GM19239 (cell line): Measurements from ENCODE around the gene ELMO1.

Experiments used
- DNase-seq: peaks from one replicate; pipeline ENCODE4 v3.0.0; 2011; ENCODE audit warnings: low spot score; ENCODE audit not compliant: insufficient read length
- FAIRE-seq: peaks from 2 replicates; lab custom pipeline; 2011; peaks lifted over from hg19 to GRCh38; lab: Jason Lieb, UNC

Gene ELMO1

DNA sequence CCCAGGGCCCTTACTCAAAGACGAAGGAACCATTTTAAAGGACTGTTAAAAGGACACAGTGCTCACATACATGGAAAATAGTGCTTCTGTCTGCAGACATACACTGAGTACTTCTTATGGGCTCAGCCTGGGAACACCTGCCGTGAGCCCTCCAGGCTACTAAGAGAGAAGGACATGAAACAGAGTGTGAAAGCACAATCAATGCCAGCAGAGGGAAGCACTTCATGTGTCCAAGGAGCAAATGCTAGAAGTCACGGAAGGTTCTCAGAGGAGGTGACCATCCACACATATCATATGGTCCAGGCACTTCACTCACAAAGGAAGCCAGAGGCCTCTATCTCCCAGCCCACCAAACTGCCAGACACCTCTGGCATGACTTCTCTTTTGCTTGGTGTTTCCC lies 15.5 kb downstream of the ELMO1 start:
- no peak for DNase-seq
- peak; percentile 8 for FAIRE-seq

DNA sequence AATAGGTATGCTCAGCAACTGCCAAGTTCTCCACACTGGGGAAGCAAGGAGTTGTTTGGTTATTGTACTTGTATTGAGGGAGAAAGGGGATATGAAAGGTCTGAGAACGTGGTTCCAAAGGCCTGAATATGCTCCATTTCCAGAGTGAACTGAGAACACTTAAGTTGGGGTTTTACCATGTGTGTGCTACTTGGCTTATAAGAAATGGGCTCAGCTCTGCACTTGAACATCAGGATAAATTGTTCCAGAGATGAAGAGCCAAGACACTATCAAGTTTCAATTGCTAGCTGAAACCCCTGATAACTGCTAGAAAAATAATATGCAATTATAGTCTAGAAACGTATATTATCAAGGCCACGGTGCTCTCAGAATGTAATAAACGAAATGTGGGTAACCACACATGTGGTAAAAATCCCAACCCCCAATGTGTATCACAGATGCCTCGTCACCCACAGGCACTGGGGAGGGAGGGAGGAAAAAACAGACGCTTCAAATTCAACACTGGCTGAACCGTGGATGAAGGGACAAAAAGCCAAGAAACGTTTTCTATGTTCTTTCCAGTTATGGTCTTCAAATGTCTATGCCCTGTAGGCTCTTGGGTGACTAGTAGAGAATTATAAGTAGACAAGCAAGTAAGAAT lies 16.3 kb downstream of the ELMO1 start:
- peak; percentile 35 for FAIRE-seq
- DNase-seq: no peak

DNA sequence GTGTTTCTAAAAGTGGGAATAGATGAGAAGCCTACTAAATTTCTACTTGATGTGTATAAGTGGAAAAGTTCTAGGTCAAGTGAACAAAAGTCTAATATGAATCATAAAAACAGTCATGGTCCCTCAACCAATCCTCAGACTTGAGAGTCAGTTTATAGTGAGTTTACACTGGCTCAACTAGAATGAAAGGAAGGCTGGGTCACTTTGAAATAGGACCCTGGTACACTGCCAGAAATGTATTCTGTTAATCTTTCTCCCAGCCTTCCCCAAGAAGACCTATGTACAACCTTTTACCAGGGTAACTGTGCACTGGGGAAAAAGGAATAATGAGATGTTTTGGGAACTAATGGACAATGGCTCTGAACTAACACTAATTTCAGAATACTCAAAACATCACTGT lies 17.3 kb downstream of the ELMO1 start:
- DNase-seq (no peak), FAIRE-seq (no peak)

DNA sequence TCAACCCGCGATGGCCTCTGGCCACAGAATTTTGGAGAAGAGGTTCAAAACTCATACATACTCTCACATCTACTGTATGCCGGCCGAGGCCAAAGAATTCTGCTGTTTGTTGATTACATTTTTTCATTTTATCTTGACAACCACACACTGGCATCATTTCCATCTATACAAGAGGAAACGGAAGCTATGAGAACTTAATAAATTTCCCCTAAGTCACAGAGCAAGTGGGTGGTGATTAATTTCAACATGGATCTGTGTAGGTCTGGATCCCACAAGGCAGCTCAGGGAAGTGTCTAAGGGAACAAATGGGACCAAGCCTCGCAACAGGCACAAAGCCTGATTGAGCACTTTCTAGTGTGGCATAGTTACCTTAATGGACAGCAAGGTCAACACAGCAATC lies 18.0 kb downstream of the ELMO1 start:
- FAIRE-seq (no peak), DNase-seq (no peak)

DNA sequence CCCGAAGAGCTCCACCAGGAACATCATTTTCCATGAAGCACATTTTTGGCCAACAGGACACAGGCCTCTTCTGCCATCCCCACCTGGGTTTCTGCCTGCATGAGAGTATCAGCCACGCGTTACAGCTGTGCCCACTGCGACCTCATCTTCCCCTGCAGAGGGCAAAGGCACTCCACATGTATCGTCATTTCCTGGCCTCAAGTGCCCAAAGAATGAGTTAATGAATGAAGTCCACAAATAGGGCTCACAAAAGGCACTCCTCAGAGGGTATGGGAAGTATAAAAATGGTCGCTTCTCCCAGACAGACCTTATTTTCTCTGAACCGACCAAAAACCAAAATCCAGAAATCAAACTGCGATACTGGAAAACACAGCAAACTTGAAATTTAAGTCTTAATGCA lies 18.5 kb downstream of the ELMO1 start:
- DNase-seq (no peak), FAIRE-seq (no peak)

DNA sequence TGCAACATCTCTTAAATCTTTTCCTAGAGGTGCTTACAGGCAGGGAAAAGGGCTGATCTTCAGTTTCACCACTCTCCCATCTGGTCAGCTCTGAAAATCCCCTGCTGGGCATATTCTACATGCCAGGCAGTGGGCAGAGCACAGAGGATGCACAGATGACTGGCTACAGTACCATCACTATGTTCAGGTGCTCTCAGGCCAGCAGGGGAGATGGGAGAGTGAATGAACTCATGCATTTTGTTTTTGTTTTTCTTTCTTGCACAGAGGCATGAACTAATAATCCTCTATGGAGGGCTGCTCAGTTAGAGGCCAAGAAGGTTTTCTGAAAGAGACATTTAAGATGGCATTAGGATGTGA lies 19.3 kb downstream of the ELMO1 start:
- FAIRE-seq (no peak), DNase-seq (no peak)

DNA sequence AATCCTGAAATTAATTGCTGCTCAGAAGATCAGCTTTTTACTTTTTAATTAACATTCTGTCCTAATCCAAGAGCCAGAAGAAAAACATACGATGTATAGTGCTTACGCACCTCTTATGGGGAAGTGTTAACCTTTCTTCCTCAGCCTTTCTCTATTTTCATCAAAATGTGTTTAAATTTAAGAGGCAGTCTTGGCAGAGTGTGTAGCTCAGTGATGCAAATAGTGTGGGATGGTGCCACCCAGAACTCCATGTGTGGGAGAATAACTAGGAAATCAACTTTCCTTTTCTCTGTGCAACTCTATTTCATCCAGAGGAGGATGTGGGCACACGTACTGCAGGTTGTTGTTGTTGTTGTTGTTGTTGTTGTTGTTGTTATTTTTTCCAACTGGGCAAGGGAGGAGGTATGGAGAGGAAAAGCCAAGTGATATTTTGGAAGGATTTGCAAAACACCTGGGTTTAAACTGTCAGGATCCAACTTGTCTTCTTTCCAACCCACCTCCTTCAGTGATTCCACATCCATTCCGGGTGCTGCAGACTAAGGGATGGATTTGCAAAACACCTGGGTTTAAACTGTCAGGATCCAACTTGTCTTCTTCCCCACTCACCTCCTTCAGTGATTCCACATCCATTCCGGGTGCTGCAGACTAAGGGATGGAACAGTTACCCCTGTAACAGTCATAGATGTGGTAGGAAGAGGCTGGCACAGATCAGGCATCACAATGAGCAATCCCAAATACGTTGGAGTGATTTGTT lies 19.8 kb downstream of the ELMO1 start:
- no peak for DNase-seq
- no peak for FAIRE-seq

DNA sequence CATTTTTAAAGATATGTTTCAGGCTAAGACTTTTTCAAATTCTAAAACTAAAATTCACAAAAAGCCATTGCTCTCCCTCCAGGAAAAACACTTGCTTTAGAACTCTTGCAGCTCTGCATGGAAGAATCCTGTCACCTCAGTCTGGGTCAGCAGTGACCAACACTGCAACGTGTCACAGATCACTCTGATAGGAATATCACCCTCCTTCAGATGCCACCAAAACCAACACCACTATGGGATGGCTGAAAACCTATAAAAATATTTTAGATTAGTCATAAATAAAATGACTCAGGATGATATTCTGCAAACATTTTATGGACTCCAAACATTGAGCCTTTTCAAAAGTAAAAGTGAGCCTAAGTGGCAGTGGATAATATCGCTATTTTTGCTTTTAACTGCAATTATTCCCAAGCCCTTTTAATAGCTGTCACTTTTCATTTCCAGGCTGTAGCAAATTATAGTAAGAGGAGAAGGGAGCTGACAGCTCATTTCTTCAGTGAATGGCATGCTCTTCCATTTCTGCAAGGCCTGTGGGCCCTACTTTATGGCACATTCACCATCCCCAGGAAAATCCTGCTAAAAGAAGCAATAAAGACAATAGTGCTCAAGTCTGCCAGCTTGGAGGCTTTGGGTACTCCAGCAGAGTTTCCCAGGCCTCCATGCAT lies 21.3 kb downstream of the ELMO1 start:
- FAIRE-seq (no peak), DNase-seq (no peak)

DNA sequence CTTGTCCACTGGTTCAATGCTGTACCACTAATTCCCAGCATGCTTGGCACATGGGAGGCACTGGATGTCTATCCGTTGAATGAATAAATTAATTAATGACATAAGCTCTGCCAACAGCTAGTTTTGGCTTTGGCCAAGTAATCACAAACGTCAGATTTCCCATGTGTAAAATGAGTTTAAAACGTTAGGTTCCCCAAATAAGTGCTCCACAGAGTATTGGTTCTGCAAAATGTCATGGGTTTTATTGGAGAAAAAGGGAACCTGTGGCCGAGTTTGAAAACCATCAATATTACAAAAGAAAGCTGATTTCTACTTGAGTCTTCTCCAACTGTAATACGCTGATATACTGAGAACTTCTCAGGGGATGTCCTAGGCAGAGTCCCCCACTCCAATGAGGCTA lies 23.2 kb downstream of the ELMO1 start:
- no peak for DNase-seq
- no peak for FAIRE-seq

DNA sequence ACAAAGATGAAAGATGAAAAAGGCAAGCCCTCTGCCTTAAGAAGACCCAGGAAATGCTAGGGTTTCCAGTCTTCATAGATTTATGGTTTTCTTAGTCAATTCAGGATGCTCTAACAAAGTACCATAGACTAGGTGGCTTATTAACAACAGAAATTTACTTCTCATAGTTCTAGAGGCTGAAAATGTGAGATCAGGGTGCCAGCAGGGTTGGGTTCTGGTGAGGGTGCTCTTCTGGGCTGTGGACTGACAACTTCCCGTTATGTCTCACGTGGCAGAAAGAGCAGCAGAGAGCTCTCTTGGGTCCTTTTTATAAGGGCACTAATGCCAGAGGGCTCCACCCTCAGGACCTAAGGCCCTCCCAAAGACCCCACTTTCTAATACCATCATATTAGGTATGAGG lies 23.7 kb downstream of the ELMO1 start:
- FAIRE-seq (no peak), DNase-seq (no peak)

DNA sequence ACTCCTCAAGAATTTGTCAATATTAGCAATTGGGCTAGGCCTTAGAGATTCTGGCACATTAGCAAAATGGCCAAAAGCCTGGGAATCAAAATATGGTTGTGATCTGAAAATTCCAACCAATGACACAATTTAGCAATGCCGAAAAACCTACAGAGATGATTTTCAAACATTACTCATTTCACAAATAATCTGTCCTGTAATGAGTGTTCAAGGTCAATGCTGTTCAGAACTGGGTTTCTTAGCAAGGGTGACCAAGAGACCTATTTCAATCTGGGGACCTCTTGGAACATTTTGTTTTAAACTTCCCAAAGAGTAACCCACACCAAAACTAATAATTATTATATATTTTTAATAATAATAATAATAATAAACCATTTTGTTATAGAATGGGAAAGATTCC lies 24.1 kb downstream of the ELMO1 start:
- DNase-seq (no peak), FAIRE-seq (no peak)

DNA sequence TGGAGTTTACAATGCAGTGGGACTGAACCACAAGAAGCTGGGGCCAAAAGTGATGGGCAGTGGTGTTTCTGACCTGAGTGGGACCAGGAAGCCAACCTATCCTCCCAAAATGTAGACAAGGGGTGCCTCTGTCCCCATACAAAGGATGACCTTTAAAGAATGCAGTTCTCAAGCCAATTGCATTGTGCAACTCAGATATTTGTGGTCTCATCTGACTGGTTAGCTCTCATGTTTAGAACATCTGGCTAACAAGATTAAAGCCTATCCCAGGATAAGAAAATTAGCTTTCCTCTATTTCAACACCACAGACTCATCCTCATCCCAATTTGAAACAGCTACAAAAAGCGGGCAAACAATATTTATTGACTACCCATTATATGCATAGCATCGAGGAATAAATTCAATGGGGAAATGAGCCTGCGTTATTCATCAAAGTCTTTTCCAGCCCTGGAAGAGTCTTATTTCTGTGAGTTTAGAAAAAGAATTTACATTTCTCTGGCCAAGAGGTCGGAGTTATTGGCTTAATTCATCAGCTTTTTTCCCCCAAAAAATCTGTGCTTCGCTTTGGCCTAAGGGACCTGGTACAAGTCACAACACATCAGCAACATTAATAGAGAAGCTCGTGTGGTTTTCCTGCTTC lies 26.7 kb downstream of the ELMO1 start:
- DNase-seq: no peak
- FAIRE-seq: no peak

DNA sequence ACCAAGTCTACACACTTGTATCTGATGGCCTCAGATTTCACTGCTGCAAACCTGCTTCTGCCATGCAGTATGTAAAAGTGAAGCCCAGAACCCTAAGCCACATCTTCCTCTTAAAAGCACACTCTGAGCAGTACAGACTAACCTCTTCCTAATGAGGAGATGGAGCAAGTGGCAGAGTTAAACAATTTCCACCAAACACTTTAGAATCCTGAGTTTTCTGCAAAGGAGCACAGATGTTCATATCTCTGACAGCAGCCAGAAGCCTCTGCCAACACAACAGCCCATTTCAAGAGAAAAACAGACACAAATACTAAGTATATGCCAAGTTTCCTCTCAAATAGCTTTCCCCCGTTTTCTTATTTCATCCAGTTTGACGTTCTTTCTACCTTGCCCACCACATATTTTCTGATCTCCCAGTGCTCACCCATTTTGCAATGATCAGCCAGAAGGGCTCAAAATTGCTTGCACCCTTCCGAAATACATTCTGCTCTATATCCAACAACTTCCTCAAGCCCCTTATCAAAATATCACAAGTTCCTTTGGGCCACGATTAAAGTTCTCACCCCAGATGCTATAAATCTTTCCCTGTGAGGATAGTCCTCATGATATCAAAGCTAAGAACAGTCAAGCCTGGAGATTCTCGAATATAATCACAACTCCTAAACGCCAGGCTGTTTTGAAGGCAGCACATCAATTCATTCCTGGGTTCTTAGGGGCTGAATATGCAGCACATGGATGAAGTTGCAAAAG lies 27.5 kb downstream of the ELMO1 start:
- DNase-seq (no peak), FAIRE-seq (no peak)

DNA sequence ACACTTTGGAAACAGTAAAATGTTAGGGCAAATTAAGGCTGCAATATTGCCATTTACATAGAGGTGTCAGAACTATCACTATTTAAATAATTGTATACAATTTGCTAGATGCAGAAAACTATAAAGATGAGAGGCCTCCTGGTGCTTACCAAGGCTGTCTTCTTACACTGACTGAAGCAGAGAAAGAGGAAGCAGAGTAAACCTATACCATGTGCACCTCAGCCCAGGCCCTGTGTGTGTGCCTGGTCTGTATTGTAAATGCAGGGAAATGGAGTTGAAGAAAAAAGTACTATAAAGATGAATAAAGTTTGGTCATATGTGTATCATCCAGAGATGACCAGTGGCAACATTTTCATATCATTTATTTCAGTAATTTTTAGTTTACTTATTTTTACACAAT lies 29.2 kb downstream of the ELMO1 start:
- FAIRE-seq: no peak
- DNase-seq: no peak

DNA sequence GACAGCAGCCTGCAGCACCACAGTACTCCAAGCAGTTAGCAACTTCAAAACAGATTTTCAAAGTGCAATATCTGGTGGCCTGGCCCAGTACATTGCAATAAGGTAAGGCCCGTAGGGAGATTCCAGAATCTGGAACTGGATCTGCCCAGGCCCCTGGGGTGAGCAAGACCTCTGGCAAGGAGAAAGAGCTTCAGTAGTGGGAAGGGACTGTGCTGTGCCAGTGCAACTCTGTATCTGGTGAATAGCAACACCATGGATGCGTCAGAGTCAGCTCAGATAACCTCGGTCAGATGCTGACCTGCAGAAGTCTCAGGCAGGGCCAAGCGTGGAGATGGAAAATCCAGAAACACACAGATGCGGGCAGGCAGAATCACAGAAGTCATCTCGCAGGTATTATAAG lies 30.3 kb downstream of the ELMO1 start:
- FAIRE-seq (no peak), DNase-seq (no peak)

DNA sequence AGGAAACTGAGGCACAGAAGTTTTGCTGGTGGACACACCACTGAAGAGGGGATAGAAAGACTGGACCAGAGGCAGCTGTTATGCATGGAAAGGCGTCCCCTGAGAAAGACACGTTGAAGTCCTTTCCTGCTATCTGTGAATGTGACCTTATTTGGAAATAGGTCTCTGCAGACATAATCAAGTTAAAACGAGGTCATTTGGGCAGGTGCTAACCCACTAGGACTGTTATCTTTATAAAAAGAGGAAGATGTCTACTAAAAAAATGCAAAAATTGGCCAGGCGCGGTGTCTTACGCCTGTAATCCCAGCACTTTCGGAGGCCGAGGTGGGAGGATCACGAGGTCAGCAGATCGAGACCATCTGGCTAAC lies 31.6 kb downstream of the ELMO1 start:
- no peak for FAIRE-seq

DNA sequence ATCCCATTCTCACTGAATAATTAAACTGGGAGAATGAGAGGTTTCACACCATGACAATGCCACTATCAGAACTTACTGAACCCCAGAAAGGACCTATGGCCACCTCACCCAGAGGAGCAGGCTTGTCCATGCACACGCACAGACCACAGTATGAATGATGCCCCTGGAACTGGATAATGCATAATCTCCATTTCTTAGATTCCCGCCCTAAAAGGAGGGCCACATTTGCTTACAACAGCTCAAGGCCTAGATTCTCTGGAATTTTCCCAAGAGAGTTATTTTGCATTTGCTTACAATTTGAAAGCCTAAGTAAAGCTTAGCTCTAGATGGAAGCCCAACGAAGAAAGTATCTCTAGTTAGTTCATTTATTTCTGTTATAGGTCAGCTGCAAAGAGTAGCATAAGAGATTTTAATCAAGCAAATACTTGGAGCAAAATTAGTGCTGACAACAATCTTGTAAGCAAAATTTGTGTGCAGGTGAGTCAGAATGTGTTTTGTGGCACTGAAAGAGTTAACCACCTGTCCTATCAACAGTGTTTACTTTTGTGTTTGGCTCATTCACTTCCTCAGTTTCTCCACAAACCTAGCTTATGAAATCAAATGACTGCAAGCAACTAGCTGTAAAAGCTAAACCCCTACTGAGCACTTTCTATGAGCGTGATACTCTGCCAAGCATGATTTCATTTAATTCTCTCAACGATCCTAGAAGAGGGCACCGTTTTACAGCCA lies 32.1 kb downstream of the ELMO1 start:
- DNase-seq: no peak
- peak; percentile 21 for FAIRE-seq

More for the DNA sequence above, 31.6 kb downstream of the ELMO1 start:
- no peak for DNase-seq

DNA sequence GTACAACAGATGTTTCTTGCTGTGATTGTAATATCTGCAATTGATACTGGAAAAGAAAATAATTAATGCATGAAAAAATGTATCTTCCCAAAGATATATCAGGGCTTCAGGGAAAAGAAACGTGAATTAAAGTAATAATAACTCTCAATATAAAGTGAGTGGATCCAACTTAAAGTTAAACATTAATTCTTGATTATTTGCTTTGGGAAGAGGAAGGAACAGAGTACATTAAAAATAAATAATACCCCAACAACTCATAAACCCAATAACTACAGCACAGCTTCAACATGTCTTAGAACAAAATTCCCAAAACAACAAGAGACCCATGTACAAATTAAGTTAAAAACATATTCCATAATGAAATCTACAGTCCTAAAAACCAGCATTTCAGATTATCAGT lies 33.0 kb downstream of the ELMO1 start:
- no peak for FAIRE-seq
- DNase-seq: no peak

DNA sequence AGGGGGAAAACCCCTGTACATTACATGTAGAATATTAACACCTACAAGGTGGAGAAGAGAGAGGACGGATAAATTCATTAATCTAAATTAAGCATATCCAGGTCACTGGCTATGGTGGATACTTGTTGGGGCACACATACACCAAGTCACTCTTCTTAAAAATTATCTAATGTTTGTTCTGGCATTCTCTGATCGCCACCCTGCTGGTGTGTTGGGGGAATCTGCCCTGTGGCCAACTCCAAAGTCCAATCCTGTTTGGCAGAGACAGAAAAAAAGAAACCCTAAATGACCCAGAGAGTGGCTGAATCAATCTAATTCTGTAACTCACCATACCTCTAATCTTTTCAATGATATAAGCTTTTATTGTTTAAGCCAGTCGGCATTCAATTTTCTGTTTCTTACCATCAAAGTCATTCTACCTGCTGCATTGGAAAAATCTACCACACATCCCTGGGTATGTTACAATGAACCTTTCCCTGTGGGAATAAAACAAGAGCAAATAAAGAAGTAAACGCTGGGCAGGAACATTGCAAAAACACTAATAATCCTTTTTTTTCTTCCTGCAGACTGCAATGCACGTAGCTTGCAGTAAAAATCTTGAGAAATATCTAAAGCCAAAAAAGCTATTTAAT lies 34.2 kb downstream of the ELMO1 start:
- DNase-seq (no peak), FAIRE-seq (no peak)
